Glomerular visceral epithelial cell (primary cell): ENCODE results near the gene LIN28B.
"Not testable (repeated sequence)": the region's sequence is repeated elsewhere in the genome, so short reads cannot be mapped to it uniquely, and the experiment has no call there.

Experiments
- DNase-seq: peaks from one replicate; pipeline ENCODE4 v3.0.0-alpha.2; 2016; ENCODE audit errors: extremely low spot score

LIN28B gene

DNA sequence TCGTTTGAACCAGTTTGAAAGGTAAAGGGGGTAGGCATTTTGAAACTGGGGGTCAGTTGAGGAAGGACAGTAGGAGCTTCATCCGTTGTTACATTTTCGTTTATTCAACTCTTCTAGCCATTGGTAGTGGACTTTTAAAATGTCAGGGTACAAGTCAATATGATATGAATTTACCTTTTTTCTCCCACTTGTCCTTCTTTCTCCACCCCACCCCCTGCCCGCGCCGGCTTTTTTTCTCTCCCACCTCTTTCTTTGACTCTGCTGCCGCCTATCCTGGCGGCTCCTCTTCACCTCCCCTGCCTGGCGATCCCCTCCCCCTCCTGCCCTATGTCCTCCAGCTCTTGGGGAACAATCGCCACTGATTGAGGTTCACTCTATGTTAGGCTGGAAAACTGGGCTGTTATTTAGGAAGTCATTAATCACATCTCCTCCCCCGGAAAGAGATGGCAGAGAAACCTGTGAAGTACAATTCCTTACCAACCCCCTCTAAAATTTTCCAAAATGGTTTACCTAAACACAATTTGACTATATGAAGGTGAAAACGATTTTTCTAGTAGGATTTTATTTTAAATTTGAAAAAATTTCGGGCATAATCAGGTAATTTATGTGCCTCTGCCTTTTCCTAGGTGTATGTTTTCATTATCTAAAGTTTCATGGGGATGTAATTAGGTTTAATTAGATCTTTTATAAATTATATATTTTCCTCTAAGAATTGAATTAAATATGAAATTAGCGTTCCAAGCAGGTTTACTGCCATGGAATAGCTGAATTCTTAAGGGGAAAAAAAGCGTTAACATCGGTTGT is 778 bp upstream of the LIN28B start:
- DNase-seq = no peak

DNA sequence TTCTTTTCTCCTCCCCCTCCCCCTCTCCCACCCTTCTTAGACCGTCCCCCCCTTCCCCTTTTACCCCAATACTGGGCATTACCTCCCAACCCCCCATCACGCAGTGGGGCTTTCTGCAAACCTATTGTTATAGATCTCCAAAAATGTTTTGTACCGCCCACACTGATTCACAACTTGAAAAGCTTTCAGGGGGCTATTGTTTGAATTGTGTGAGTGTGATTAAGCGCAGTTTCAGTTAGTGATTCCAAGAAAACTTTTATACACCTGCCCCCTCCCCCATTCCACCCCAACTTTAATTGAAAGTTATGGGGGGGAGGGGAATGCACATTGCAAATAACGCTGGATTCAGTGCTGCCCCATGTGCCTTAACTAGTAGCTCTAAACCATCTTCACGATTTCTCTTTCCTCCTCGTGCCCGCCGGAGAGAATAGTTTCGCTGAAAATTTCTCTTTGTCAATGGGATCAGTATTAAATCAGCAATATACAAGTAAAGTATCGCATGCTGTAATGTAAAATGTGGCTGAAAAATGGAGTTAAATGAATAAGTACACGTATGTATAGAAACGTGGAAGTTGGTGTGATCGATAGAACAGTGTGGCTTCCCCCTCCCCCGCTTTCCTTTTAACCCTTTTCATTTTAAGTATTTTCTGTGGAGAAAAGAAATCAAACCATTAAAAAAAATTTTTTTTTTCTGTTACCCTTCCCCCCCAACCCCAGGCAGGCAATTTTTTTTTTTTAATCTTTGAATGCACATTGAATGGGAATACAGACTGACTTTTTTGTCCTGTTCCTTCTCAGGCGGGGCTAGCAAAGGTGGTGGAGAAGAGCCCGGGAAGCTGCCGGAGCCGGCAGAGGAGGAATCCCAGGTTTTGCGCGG is 632 bp downstream of the LIN28B start:
- no peak for DNase-seq

DNA sequence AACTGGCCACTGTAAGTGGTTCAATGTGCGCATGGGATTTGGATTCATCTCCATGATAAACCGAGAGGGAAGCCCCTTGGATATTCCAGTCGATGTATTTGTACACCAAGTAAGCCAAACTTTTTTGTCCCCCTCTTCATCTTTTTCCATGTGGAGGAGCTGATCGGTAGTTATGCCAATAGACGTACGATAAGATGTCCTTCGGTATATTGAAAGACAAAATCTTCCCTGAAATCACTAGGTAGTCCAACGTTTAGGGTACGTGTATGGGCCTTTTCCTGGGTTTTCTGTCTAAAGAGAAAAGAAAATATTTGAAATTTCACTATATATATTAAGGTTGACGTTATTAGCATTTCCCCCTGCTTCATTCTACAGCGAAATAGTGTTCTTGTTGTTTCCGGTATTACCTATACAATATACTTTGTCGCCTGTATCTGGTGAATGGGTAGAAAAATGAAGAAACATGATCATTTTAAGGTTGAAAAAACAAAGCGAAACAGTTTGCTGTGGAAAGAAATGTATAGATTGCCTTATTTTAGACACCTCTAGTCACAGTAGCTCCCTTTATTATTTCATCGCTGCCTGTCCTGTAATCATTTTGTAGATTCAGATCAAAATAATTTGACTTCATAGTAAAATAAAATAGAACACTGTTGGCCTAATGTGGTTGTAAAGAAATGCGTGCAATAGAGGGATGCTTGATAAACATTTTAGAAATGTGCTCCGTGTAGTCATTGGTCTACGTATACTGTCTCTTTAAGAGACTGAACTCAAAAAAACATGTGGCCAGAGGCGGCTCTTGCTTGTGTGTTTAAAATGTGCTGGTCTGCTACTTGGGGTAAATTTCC is 1.5 kb downstream of the LIN28B start:
- DNase-seq = no peak

DNA sequence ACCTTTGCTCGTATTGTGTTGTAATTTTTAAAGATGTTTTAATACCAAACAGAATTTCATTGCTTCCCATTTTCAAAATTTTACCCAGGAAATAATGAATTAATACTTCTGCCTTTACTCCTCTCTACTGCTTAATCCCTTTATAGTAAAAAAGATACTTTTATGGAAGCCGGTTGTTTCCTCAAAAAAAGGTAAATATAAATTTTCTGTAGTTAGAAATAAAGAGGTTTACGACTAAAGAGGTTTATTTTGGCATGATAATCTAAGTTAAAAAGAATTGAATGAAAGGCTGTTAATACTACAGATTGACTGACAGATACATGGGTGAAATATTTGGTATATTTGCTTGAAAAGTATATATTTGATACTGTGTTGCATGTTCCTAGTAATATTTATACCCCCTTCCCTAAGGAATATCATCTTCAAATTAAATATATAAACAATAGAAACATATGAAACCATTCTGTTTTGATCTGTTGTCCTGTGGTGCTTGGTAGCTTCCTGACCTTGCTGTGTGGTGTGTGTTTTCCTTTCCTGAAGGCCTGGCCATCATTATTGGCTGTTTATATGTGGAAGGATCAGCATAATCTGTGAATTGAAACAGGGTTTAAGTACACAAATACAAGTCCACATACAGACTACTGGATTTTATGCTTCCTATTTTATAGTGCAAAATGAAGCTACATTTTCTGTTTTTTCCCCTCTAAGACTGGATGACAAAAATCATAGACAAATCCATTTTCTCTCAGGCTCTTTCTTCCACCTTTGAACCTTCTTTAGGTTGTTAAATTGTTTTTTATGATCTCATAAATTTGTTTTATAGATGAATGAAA is 2.3 kb downstream of the LIN28B start:
- no peak for DNase-seq

DNA sequence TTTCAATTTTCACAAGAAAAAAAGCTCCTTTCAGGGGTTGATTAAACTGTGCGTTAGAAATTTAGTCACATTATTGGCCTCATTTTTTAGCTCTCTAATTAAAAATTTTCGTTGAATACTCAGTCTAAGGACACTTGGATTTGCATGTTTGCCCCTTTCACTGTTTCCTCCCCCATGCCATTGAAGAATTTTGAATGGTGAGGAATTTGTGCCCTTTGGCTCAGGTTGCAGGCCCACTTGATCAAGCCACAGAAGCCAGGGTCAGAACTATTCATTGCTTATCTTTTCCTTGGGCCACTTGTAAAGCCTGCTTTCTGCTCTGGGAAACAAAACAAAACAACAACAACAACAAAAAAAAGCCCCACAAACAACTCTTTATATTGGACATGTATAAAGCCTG is 12.2 kb downstream of the LIN28B start:
- DNase-seq = no peak

DNA sequence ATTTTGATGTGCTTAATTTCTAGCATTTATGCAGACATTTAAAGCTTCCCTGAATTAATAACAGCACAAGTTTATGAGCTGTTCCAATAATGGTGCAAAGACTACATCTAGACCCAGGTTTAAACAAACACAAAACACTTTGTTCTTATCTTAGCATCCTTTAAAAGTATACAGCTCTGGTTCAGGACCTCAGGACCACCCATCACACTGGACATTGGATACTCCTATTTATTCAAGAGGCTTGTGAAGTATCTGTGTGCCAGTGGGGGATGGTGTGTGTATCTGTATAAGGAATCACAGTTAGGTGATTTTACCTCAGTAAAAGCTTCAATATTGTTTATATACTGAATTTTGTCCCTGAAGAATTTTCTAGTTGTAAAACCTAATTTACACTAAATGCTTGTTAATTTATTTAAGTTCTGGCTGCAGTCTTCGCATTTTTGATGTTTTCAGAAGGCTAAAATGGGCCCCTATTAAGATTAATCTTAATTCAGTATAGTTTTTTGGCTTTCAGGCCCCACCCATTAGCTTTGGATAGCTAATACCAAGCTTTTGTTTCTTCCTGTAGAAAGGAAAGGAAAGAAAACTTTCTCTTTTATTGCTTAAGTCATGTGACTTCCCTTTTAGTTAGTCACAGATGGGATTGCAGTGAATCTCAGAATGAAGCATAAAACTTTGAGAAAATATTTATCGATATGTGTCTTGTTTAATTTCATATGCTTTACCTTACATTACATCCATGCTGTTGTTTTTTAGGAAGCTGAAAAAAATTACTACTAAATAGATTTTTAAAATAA is 13.1 kb downstream of the LIN28B start:
- DNase-seq = no peak

DNA sequence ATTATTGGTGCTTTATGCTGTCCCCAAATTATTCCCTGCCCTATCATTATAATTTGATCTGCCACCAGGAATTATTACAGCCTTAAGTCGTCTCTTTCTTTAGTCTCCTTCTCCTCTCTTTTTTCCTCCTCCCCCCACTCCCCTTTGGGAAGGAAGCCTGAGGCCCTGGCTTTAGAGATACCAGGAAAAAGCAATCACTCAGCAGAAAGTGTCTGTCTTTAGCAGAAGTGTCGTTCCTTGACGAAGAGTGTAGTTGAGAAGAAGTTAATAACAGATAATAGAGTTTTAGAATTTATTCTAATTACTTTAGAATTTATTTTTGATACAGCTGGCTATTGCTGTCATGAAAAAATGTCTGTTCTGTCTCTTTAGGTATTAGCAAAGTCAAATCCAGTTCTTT is 16.5 kb downstream of the LIN28B start:
- DNase-seq = no peak

DNA sequence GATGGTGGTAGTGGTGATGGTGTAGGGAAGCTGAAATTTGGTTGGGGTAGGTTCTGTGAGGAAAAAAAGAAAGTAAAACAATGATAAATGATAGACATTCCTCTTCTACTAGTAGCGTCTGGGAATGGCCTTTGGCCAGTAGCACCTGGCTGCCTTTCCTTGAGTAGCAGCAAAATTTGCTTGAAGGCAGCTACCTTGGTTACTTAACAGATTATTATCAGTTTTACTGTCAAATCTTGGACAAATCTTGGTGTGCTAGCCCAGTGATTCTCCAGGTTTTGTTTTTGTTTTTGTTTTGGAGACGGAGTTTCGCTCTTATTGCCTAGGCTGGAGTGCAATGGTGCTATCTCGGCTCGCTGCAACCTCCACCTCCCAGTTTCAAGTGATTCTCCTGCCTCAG is 26.4 kb downstream of the LIN28B start:
- no peak for DNase-seq

DNA sequence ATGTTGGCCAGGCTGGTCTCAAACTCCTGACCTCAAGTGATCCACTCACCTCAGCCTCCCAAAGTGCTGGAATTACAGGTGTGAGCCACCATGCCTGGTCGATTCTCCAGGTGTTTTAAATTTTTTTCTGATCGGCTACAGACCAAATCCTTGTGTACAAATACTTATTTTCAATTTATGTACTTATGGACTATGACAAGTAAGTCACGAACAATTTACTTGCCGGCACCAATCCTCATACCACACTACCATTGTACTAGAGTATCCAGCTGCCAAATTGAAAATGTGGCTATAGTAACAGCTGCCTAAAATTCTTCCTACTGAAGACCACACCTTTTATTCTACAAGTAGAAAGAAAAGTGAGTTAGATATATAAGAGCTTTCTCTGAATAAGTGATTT is 26.9 kb downstream of the LIN28B start:
- DNase-seq = no peak

DNA sequence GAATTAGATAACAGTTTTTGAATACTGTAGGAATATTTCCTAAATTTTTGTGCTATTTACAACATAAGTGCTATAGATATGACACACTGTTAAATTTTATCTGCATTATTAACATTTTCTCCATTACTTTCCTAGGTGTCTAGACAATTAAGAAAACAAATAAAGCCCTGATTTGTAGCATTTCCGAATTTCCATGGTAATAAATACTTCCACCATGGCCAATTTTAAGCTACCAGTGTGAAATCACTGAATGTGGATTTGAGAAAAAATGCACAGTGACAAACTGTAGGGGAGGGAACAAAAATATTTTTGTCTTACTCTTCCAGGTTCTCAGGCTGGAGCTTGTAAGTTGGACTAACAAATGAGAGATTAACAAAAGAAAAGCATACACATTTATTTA is 27.9 kb downstream of the LIN28B start:
- no peak for DNase-seq

DNA sequence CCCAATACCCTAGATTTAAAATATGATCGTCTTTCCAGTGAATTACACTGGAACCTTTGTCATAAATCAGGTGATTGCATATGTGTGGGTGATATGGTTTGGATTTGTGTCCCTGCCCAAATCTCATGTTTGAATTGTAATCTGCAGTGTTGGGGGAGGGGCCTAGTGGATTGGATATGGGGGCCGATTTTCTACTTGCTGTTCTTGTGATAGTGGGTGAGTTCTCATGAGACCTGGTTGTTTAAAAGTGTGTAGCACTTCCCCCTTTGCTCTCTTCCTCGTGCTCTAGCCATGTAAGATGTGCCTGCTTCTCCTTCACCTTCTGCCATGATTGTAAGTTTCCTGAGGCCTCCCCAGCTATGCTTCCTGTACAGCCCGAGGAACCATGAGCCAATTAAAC is 29.0 kb downstream of the LIN28B start:
- DNase-seq = not testable (repeated sequence)

DNA sequence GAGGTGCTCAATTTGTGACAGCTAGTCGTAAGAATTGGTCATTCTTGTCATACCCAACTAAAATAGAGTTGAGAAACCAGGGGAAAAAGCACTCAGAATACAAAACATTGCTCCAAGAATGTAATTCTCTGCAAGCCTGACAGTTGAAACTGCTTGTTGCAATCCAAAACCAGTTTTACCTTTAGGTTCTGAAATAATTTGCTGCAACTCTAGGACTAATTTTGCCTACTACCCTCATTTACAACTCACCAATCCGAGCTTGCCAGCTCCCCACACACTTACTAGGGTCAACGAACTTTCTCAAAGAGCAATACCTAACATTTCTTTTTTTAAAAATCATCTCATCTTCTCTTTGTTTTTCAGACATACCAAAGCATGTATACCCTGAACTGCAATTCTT is 29.7 kb downstream of the LIN28B start:
- no peak for DNase-seq

DNA sequence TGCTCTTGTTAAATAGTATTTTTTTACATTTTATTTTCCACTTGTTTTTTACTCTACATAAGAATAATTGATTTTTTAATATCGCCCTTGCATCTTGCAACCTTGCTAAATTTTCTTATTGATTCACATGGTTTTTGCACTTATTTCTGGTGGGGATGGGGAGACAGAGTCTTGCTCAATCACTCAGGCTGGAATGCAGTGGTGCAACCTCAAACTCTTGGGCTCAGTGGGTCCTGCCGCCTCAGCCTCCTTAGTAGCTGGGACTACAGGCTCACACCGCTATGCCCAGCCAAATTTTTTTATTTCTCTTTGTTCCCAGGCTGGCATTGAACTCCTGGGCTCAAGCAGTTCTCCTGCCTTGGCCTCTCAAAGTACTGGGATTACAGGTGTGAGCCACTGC is 30.3 kb downstream of the LIN28B start:
- DNase-seq = no peak

DNA sequence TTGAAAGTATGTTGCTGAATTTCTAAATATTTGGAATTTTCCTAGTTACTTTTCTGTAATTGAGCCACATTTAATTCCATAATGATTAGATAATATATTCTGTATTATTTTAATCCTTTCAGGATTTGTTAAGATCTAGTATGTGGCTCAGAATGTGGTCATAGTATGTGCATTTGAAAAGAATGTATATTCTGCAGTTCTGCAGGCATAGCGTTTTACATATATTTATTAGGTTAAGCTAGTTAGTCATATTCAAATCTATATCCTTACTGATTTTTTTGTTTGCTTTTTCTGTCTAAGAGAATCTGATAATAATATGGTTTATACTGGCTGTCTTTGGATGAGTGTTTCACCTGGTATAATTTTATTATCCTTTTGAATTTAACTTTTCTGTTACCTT is 33.2 kb downstream of the LIN28B start:
- DNase-seq = no peak

DNA sequence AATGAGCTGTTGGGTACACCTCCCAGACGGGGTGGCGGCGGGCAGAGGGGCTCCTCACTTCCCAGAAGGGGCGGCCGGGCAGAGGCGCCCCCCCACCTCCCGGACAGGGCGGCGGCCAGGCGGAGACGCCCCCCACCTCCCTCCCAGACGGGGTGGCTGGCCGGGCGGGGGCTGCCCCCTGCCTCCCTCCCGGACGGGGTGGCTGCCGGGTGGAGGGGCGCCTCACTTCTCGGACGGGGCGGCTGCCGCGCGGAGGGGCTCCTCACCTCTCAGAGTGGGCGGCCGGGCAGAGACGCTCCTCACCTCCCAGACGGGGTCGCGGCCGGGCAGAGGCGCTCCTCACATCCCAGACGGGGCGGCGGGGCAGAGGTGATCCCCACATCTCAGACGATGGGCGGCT is 34.2 kb downstream of the LIN28B start:
- not testable (repeated sequence) for DNase-seq

DNA sequence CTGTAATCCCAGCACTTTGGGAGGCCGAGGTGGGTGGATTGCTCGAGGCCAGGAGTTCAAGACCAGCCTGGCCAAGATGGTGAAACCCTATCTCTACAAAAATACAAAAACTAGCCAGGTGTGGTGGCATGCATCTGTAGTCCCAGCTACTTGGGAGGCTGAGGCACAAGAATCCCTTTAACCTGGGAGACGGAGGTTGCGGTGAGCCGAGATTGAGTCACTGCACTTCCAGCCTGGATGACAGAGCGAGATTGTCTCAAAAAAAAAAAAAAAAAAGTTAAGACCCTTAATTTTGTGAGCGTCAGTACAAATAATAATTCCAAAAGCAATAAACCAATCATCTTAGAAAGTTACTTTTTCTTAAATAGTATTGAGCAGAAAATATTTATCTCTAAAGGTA is 36.7 kb downstream of the LIN28B start:
- DNase-seq = not testable (repeated sequence)

DNA sequence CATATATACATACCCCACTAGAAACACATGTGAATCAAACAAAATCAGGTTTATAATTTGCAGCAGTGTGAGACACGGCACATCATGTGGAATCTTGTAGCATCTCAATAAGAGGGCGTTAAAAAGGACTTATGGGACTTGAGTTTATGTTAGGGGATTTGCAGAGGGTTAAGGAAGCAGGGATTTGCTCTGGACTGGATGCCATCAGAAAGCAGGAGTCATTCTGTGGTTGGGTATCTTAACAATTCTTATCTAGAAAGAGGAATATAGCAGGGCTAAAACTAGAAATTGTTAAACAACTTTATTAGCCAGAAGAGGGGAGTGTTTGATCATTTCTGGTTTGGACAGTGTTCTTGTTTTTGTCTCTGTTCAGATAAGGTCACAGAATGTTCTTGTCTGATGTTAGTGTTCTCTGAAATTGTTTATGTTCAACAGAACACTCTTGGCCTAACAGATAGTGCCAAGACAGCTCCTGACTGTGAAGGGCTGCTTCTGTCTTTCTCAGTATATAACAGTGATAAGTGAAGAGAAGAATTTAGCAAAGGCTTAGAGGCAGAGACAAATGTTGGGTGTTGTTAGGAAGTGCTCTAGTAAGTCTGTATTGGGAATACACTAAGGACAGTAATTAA is 39.2 kb downstream of the LIN28B start:
- DNase-seq = no peak

DNA sequence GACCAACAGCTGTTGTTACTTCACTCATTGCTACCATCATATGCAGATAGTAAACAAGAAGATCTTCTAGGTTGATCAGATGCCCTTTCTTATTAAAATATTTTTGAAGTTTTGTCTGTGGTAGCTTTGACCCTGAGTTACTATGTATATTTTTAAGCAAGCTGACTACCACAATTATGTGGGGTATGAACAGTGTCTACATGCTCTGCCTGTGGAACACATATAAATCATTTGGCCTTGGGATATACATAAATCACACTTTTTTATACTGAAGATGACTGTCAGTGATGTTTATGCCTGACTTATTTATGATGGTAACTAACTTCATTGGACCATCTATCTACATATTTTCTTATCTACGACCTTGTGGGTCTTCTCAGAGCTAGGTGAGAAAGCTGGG is 44.2 kb downstream of the LIN28B start:
- no peak for DNase-seq

DNA sequence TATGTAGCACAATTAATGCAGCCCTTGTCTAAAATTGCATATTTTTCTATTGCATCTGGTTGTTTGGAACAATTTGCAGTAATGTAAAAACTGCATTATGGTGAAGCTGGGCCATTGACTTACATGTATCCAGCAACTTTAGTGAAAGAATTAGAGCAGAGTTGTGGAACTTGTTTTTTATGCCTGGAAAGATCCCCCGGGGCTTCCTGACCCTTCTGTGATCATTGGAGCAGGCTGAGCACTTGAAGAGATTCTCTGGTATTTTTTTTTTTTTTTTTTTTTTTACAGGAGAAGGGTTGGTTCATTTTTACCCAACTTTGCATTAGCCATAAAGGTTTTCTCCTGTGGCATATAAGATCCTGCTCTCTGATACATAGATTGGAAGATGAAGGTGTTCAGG is 45.0 kb downstream of the LIN28B start:
- DNase-seq = no peak

DNA sequence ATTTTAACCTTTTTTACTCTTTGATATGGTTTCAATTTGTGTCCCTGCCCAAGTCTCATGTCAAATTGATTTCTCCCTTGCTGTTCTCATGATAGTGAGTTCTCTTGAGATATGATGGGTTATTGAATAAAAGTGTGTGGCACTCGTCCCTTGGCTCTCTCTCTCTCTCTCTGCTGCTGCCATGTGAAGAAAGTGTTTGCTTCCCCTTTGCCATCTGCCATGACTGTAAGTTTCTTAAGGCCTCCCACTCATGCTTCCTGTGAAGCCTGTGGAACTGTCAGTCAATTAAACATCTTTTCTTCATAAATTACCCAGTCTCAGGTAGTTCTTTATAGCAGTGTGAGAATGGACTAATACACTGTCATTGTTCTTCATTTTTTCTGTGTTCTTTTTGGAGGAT is 48.5 kb downstream of the LIN28B start:
- DNase-seq = no peak
